Keratinocyte (primary cell): Measurements from ENCODE around the gene SMIM45.

Experiments used
- DNase-seq: peaks from one replicate; pipeline ENCODE4 v3.0.0-alpha.2; 2011; ENCODE audit warnings: low read depth, missing footprints, low spot score
- FAIRE-seq: peaks from 2 replicates; lab custom pipeline; 2011; peaks lifted over from hg19 to GRCh38; lab: Jason Lieb, UNC
- H2AFZ ChIP-seq: 2 replicates; pipeline ENCODE4 v1.6.0; 2012; ENCODE audit warnings: low read length, control low read depth, inconsistent platforms; ENCODE audit not compliant: control insufficient read depth
- H3K27ac ChIP-seq: 2 replicates; pipeline ENCODE4 v1.5.1; 2011; ENCODE audit warnings: low read length; ENCODE audit not compliant: control insufficient read depth, insufficient read depth
- H3K27me3 ChIP-seq: 3 replicates; pipeline ENCODE4 v1.6.0; 2011; ENCODE audit warnings: low read length; ENCODE audit not compliant: control insufficient read depth, insufficient read depth; ENCODE audit errors: extremely low read depth
- H3K36me3 ChIP-seq, 2 experiments: 2 replicates in 1 of 2; 3 replicates in 1 of 2; pipeline ENCODE4 v1.5.1; 2011; ENCODE audit warnings: low read length in 2 of 2, mild to moderate bottlenecking in 1 of 2; ENCODE audit not compliant: control insufficient read depth in 2 of 2, insufficient read depth in 2 of 2; ENCODE audit errors: extremely low read depth in 1 of 2
- H3K4me1 ChIP-seq: 3 replicates; pipeline ENCODE4 v1.5.1; 2011; ENCODE audit warnings: low read length; ENCODE audit not compliant: control insufficient read depth, insufficient read depth; ENCODE audit errors: extremely low read depth
- H3K4me2 ChIP-seq: 3 replicates; pipeline ENCODE4 v1.6.0; 2011; ENCODE audit warnings: low read depth, low read length; ENCODE audit not compliant: control insufficient read depth, insufficient read depth; ENCODE audit errors: extremely low read depth
- H3K4me3 ChIP-seq, 3 experiments: fragments of 200-600 bp in 1 of 3; sonication (generic) in 1 of 3; 2 replicates in 2 of 3; 3 replicates in 1 of 3; pipeline ENCODE4 v1.5.1; 2011 to 2016; ENCODE audit warnings: low read length in 3 of 3, mild to moderate bottlenecking in 3 of 3, control low read depth in 2 of 3, inconsistent platforms in 1 of 3, low read depth in 1 of 3, mixed read lengths in 1 of 3, mixed run types in 1 of 3, moderate library complexity in 1 of 3; ENCODE audit not compliant: control insufficient read depth in 2 of 3, insufficient read depth in 2 of 3; ENCODE audit errors: extremely low read depth in 1 of 3
- H3K79me2 ChIP-seq: 2 replicates; pipeline ENCODE4 v1.6.0; 2012; ENCODE audit warnings: low read length; ENCODE audit not compliant: control insufficient read depth, insufficient read depth
- H3K9ac ChIP-seq: 3 replicates; pipeline ENCODE4 v1.6.0; 2011; ENCODE audit warnings: low read length; ENCODE audit not compliant: control insufficient read depth, insufficient read depth; ENCODE audit errors: extremely low read depth
- H3K9me1 ChIP-seq: 3 replicates; pipeline ENCODE4 v1.6.0; 2011; ENCODE audit warnings: low read length; ENCODE audit not compliant: control insufficient read depth, insufficient read depth; ENCODE audit errors: extremely low read depth
- H3K9me3 ChIP-seq: 2 replicates; pipeline ENCODE4 v1.5.1; 2012; ENCODE audit warnings: low read depth, low read length; ENCODE audit not compliant: control insufficient read depth
- H4K20me1 ChIP-seq: 3 replicates; pipeline ENCODE4 v1.6.0; 2011; ENCODE audit warnings: low read length; ENCODE audit not compliant: control insufficient read depth, insufficient read depth; ENCODE audit errors: extremely low read depth
- EZH2 ChIP-seq: IDR thresholded peaks from one replicate; pipeline ENCODE4 v1.6.1; 2012; ENCODE audit warnings: inconsistent platforms, mild to moderate bottlenecking, low read length, moderate library complexity
- dilution Hi-C: fragments of 300-500 bp; cut with MboI; formaldehyde crosslinking; loops from one replicate; pipeline ENCODE4 v1.7.0; 2020; ENCODE audit warnings: low sequenced_read_pairs; ENCODE audit not compliant: extremely low pct_ligation_motif_present
- TF ChIP-seq, protein P1 (sequence below), 3 experiments: IDR thresholded peaks in 1 of 3; conservative IDR thresholded peaks in 1 of 3; optimal IDR thresholded peaks in 1 of 3; 2 replicates in 2 of 3; 3 replicates in 1 of 3; pipeline versions ENCODE3 to v1.5.1; 2011; ENCODE audit warnings: low read length in 3 of 3, mild to moderate bottlenecking in 3 of 3, moderate library complexity in 2 of 3, control low read depth in 1 of 3, inconsistent platforms in 1 of 3; ENCODE audit not compliant: insufficient read depth in 2 of 3; ENCODE audit errors: extremely low read depth in 1 of 3

The SMIM45 gene

DNA sequence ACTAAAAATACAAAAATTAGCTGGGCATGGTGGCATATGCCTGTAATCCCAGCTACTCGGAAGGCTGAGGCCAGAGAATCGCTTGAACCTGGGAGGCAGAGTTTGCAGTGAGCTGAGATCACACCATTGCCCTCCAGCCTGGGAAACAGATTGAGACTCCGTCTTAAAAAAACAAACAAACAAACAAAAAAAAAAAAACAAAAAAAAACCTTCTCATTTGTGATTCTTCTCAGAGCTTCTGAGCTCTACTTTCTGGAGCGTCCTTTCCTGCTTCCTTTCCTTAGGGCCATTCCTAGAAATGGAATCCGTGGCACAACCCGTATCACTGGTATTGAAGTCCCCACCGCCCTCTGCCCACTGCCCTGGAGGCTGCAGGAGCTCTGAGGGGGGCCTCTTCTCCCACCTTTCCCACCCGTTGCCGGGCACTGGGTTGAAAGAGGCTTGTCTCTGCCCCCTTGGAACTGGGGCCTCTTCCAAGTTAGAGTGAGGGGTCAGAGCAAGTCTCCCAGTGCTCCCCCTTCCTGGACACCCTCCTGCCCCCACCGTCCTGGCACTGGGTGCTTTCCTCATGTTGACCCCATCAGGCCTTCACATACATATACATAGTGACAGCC is 35.1 kb upstream of the SMIM45 start:
- TF ChIP-seq EZH2, result no peak
- TF ChIP-seq, protein P1, sequence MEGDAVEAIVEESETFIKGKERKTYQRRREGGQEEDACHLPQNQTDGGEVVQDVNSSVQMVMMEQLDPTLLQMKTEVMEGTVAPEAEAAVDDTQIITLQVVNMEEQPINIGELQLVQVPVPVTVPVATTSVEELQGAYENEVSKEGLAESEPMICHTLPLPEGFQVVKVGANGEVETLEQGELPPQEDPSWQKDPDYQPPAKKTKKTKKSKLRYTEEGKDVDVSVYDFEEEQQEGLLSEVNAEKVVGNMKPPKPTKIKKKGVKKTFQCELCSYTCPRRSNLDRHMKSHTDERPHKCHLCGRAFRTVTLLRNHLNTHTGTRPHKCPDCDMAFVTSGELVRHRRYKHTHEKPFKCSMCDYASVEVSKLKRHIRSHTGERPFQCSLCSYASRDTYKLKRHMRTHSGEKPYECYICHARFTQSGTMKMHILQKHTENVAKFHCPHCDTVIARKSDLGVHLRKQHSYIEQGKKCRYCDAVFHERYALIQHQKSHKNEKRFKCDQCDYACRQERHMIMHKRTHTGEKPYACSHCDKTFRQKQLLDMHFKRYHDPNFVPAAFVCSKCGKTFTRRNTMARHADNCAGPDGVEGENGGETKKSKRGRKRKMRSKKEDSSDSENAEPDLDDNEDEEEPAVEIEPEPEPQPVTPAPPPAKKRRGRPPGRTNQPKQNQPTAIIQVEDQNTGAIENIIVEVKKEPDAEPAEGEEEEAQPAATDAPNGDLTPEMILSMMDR (optimal IDR thresholded peaks at IDR 0.05 in 1 of 3, IDR thresholded peaks at IDR 0.05 in 1 of 3, conservative IDR thresholded peaks at IDR 0.05 in 1 of 3; ENCODE audit: extremely low read depth in 1 of 3, insufficient read depth in 2 of 3, low read length in 3 of 3), result no peak
- DNase-seq, result no peak
- Histone ChIP-seq H3K9ac (no peak overlapping the region), H3K4me2 (no peak overlapping the region), H3K27me3 (peaks cover 59% of the 10 kb centered on the region), H3K27ac (no peak overlapping the region), H3K9me3 (no peaks in the 10 kb centered on the region), H2AFZ (no peak overlapping the region), H3K4me3 (no peak overlapping the region), H3K36me3 (no peaks in the 10 kb centered on the region), H3K9me1 (no peaks in the 10 kb centered on the region), H4K20me1 (peaks cover 5% of the 10 kb centered on the region), H3K79me2 (no peaks in the 10 kb centered on the region), H3K4me1 (peaks cover 15% of the 10 kb centered on the region)
- FAIRE-seq, result no peak
- dilution Hi-C loops, result no loop called here

DNA sequence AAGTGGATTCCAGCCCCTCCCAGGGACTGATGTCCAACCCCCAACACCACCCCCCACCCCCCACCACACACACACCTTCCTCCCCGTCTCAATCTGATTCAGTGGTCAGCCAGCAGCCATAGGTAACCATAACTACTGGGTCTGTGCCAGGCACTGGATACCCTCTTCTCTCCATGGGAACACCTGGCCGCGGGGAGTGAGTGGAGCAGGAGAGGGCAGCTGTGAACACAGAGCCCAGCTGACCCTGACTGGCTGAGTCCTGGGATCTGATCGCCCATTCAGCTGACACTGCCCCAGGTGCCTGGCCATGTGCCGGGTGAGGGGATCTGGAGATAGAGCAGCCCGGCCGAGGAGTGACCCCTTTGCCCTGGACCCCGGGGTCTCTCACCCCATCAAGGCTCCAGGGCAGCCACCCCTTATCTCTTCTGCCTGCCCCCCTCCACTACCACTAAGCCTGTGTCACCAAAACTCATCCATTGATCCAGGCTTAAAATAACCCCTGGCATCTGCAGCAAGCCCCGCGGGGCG is 34.5 kb upstream of the SMIM45 start:
- Histone ChIP-seq H3K36me3 (no peaks in the 10 kb centered on the region), H3K9me1 (no peaks in the 10 kb centered on the region), H3K27ac (no peak overlapping the region), H3K4me1 (peaks cover 15% of the 10 kb centered on the region), H3K27me3 (peaks cover 53% of the 10 kb centered on the region), H3K79me2 (no peaks in the 10 kb centered on the region), H3K4me3 (no peak overlapping the region), H3K4me2 (no peak overlapping the region), H3K9ac (no peak overlapping the region), H4K20me1 (peaks cover 5% of the 10 kb centered on the region), H2AFZ (no peak overlapping the region), H3K9me3 (no peaks in the 10 kb centered on the region)
- DNase-seq (no peak), FAIRE-seq (no peak)
- no peak for TF ChIP-seq EZH2
- TF ChIP-seq, protein P1 (optimal IDR thresholded peaks at IDR 0.05 in 1 of 3, IDR thresholded peaks at IDR 0.05 in 1 of 3, conservative IDR thresholded peaks at IDR 0.05 in 1 of 3; ENCODE audit: extremely low read depth in 1 of 3, insufficient read depth in 2 of 3, low read length in 3 of 3), result no peak
- dilution Hi-C loops, result no loop called here
